Right lobe of liver (tissue), 4 donors: ENCODE data around the gene TOR1AIP1.
"Not testable (repeated sequence)": the region's sequence is repeated elsewhere in the genome, so short reads cannot be mapped to it uniquely, and the experiment has no call there.

Source experiments
- POLR2A ChIP-seq: fragments of 450-650 bp; IDR thresholded peaks from one replicate; pipeline ENCODE4 v1.6.1; 2017; ENCODE audit warnings: antibody characterized with exemption, mild to moderate bottlenecking
- TF ChIP-seq, protein P1 (sequence below), 4 donors: fragments of 200-600 bp in 3 of 4; fragments of 450-650 bp in 1 of 4; IDR thresholded peaks; one replicate each; pipeline versions ENCODE4 v1.5.1 to v1.8.0; 2016 to 2022; ENCODE audit warnings: antibody characterized with exemption in 4 of 4, mild to moderate bottlenecking in 2 of 4
- donor health status: DM: no; HTN: no; CAD: no.
- donor health status: DM: no; HTN: no; CAD: no.
- donor health status: DM: no; HTN: yes; CAD: no.

DNA sequence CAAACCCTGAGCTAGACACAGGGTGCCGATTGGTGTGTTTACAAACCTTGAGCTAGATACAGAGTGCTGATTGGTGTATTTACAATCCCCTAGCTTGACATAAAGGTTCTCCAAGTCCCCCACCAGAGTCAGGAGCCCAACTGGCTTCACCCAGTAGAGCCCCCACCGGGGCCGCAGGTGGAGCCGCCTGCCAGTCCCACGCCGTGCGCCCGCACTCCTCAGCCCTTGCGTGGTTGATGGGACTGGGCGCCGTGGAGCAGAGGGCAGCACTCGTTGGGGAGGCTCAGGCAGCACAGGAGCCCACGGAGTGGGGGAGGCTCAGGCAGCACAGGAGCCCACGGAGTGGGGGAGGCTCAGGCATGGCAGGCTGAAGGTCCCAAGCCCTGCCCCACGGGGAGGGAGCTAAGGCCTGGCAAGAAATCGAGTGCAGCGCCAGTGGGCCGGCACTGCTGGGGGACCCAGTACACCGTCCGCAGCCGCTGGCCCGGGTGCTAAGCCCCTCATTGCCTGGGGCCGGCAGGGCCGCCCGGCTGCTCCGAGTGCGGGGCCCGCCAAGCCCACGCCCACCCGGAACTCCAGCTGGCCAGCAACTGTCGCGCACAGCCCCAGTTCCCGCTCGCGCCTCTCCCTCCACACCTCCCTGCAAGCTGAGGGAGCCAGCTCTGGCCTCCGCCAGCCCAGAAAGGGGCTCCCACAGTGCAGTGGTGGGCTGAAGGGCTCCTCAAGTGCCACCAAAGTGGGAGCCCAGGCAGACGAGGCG is 45.2 kb upstream of the TOR1AIP1 start:
- TF ChIP-seq, protein P1, sequence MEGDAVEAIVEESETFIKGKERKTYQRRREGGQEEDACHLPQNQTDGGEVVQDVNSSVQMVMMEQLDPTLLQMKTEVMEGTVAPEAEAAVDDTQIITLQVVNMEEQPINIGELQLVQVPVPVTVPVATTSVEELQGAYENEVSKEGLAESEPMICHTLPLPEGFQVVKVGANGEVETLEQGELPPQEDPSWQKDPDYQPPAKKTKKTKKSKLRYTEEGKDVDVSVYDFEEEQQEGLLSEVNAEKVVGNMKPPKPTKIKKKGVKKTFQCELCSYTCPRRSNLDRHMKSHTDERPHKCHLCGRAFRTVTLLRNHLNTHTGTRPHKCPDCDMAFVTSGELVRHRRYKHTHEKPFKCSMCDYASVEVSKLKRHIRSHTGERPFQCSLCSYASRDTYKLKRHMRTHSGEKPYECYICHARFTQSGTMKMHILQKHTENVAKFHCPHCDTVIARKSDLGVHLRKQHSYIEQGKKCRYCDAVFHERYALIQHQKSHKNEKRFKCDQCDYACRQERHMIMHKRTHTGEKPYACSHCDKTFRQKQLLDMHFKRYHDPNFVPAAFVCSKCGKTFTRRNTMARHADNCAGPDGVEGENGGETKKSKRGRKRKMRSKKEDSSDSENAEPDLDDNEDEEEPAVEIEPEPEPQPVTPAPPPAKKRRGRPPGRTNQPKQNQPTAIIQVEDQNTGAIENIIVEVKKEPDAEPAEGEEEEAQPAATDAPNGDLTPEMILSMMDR (IDR thresholded peaks at IDR 0.05): not testable (repeated sequence)
- not testable (repeated sequence) for TF ChIP-seq POLR2A
